ENCODE data around the gene SLC39A1.
A peak's percentile ranks its signal among the peaks of the same experiment; 100 is the strongest.

SLC39A1 gene

GRCh38 chr1:153976819-153977249, 13.5 kb upstream of the SLC39A1 start:
- no peak for DNase-seq (ENCODE audit: low read depth)

GRCh38 chr1:153973525-153973924, 10.2 kb upstream of the SLC39A1 start:
- DNase-seq (ENCODE audit: low read depth) = no peak

- no peak for DNase-seq (ENCODE audit: low read depth)
These were observed 9.7 kb upstream of the SLC39A1 start for GRCh38 chr1:153973071-153973470.

GRCh38 chr1:153970346-153970745, 7.0 kb upstream of the SLC39A1 start:
- DNase-seq (ENCODE audit: low read depth) = no peak

- no peak for DNase-seq (ENCODE audit: low read depth)
These were observed 5.6 kb upstream of the SLC39A1 start for GRCh38 chr1:153968972-153969371.

GRCh38 chr1:153968408-153968807, 5.1 kb upstream of the SLC39A1 start:
- DNase-seq (ENCODE audit: low read depth) = no peak

GRCh38 chr1:153968000-153968363, 4.6 kb upstream of the SLC39A1 start:
- no peak for DNase-seq (ENCODE audit: low read depth)

GRCh38 chr1:153967107-153967999, 4.0 kb upstream of the SLC39A1 start, which contains the start of gene CREB3L4:
CREB3L4 (plus strand) TSS chr1:153967902; CDS start chr1:153968526, 624 bp downstream.
- DNase-seq (ENCODE audit: low read depth) = peak; percentile 85

- DNase-seq (ENCODE audit: low read depth) = no peak
These were observed 554 bp upstream of the SLC39A1 start for GRCh38 chr1:153963850-153964331.

GRCh38 chr1:153962088-153963029, 978 bp downstream of the SLC39A1 start:
- no peak for DNase-seq (ENCODE audit: low read depth)

GRCh38 chr1:153961421-153961820, 1.9 kb downstream of the SLC39A1 start:
- no peak for DNase-seq (ENCODE audit: low read depth)

- DNase-seq (ENCODE audit: low read depth) = no peak
These were observed 3.1 kb downstream of the SLC39A1 start for GRCh38 chr1:153960206-153960605.

GRCh38 chr1:153959454-153959853, 3.9 kb downstream of the SLC39A1 start:
- no peak for DNase-seq (ENCODE audit: low read depth)

- no peak for DNase-seq (ENCODE audit: low read depth)
These were observed 4.4 kb downstream of the SLC39A1 start for GRCh38 chr1:153958961-153959260.

- peak; percentile 95 for DNase-seq (ENCODE audit: low read depth)
These were observed 5.0 kb downstream of the SLC39A1 start, which contains the start of gene CRTC2 for GRCh38 chr1:153958111-153958960. CRTC2 (minus strand) TSS chr1:153958612; CDS start chr1:153958497, 115 bp downstream.

- DNase-seq (ENCODE audit: low read depth) = no peak
These were observed 5.6 kb downstream of the SLC39A1 start for GRCh38 chr1:153957744-153958110.

GRCh38 chr1:153956997-153957715, 6.2 kb downstream of the SLC39A1 start:
- DNase-seq (ENCODE audit: low read depth) = no peak

- DNase-seq (ENCODE audit: low read depth) = no peak
These were observed 8.5 kb downstream of the SLC39A1 start for GRCh38 chr1:153954826-153955225.

GRCh38 chr1:153953859-153954365, 9.4 kb downstream of the SLC39A1 start:
- DNase-seq (ENCODE audit: low read depth) = no peak

- no peak for DNase-seq (ENCODE audit: low read depth)
These were observed 11.5 kb downstream of the SLC39A1 start for GRCh38 chr1:153951801-153952200.

- no peak for DNase-seq (ENCODE audit: low read depth)
These were observed 12.2 kb downstream of the SLC39A1 start for GRCh38 chr1:153951183-153951582.
